ENCODE measurements around the gene DEPDC1.

- TF ChIP-seq CTCF (IDR thresholded peaks at IDR 0.05) (no peak), POLR2A (IDR thresholded peaks at IDR 0.05) (no peak)
These were observed 17.4 kb downstream of the DEPDC1 start for GRCh38 chr1:68479501-68479900.

Measured in tibial nerve (tissue), 3 donors.